Neural progenitor cell (in vitro differentiated cells): Measurements from ENCODE around the gene QSOX2. TPM values are rescaled to one million over a fixed set of nuclear protein-coding genes. Genes with fewer than 3 reads are reported as not detected.

Experiments used
- DNase-seq: peaks from one replicate; pipeline ENCODE4 v3.0.0-alpha.2; 2016; ENCODE audit warnings: low spot score
- H2AFZ ChIP-seq: fragments of 200-600 bp; sonication (generic); replicated peaks from 2 replicates; pipeline ENCODE4 v1.6.1; 2016; ENCODE audit warnings: antibody characterized with exemption
- H3F3A ChIP-seq: fragments of 200-600 bp; sonication (generic); 2 replicates; pipeline ENCODE4 v1.6.1; 2016; ENCODE audit warnings: antibody characterized with exemption, low read depth
- H3K27ac ChIP-seq: fragments of 200-600 bp; sonication (generic); 2 replicates; pipeline ENCODE4 v1.5.1; 2016; ENCODE audit warnings: mild to moderate bottlenecking
- H3K27me3 ChIP-seq: fragments of 200-600 bp; sonication (generic); 2 replicates; pipeline ENCODE4 v1.6.1; 2016; ENCODE audit warnings: mild to moderate bottlenecking, moderate library complexity
- H3K36me3 ChIP-seq: fragments of 200-600 bp; sonication (generic); 2 replicates; pipeline ENCODE4 v1.5.1; 2016
- H3K4me1 ChIP-seq: fragments of 200-600 bp; sonication (generic); 2 replicates; pipeline ENCODE4 v1.6.1; 2016; ENCODE audit warnings: mixed run types
- H3K4me2 ChIP-seq: fragments of 200-600 bp; sonication (generic); 2 replicates; pipeline ENCODE4 v1.6.1; 2016
- H3K4me3 ChIP-seq: fragments of 200-600 bp; sonication (generic); 2 replicates; pipeline ENCODE4 v1.5.1; 2016
- H3K79me2 ChIP-seq: fragments of 200-600 bp; sonication (generic); 2 replicates; pipeline ENCODE4 v1.6.1; 2016; ENCODE audit warnings: low read depth
- H3K9ac ChIP-seq: fragments of 200-600 bp; sonication (generic); 2 replicates; pipeline ENCODE4 v1.6.1; 2016
- H3K9me3 ChIP-seq: fragments of 200-600 bp; sonication (generic); 2 replicates; pipeline ENCODE4 v1.5.1; 2016; ENCODE audit warnings: low read depth
- H4K20me1 ChIP-seq: fragments of 200-600 bp; sonication (generic); 2 replicates; pipeline ENCODE4 v1.6.1; 2016; ENCODE audit warnings: low read depth
- H3K27ac Mint-ChIP-seq: 3 replicates; pipeline ENCODE4 v1.8.0; 2021; ENCODE audit warnings: mixed read lengths
- H3K27me3 Mint-ChIP-seq: 2 replicates; pipeline ENCODE4 v1.8.0; 2022; ENCODE audit warnings: low read depth, mild to moderate bottlenecking, inconsistent platforms, moderate library complexity, mixed read lengths; ENCODE audit not compliant: insufficient read depth
- H3K36me3 Mint-ChIP-seq: 3 replicates; pipeline ENCODE4 v1.8.0; 2021; ENCODE audit warnings: mixed read lengths
- H3K4me1 Mint-ChIP-seq: 3 replicates; pipeline ENCODE4 v1.8.0; 2021; ENCODE audit warnings: mixed read lengths
- H3K4me3 Mint-ChIP-seq: 3 replicates; pipeline ENCODE4 v1.8.0; 2021; ENCODE audit warnings: mild to moderate bottlenecking, moderate library complexity, mixed read lengths
- H3K9me3 Mint-ChIP-seq: 3 replicates; pipeline ENCODE4 v1.8.0; 2020; ENCODE audit warnings: mixed read lengths
- EZH2 ChIP-seq: fragments of 200-600 bp; sonication (generic); IDR thresholded peaks from 2 replicates; pipeline ENCODE4 v1.6.1; 2017; ENCODE audit warnings: antibody characterized with exemption, mild to moderate bottlenecking, moderate library complexity
- EZH2phosphoT487 ChIP-seq: fragments of 200-600 bp; sonication (generic); IDR thresholded peaks from 2 replicates; pipeline ENCODE4 v1.6.1; 2017; ENCODE audit warnings: antibody characterized with exemption
- total RNA-seq: library from RNA; depleted of rRNA; stranded (reverse); fragments of >200 nt; gene quantifications from 2 replicates; pipeline ENCODE4 v1.2.3, GENCODE V29; 2015; ENCODE audit warnings: low replicate concordance
- TF ChIP-seq, protein P1 (sequence below): fragments of 200-600 bp; sonication (generic); IDR thresholded peaks from 2 replicates; pipeline ENCODE4 v1.5.1; 2017; ENCODE audit warnings: antibody characterized with exemption, mild to moderate bottlenecking

QSOX2 gene
- total RNA-seq, 1 donor from 2014 or later = 17.1 TPM

GRCh38 chr9:136258786-136259516, 13.3 kb upstream of the QSOX2 start:
- Histone ChIP-seq H2AFZ (no peak overlapping the region), H3K9me3 (no peaks in the 10 kb centered on the region), H3F3A (no peaks in the 10 kb centered on the region), H3K4me3 (no peak overlapping the region), H3K36me3 (no peaks in the 10 kb centered on the region), H3K27ac (no peak overlapping the region), H3K79me2 (no peaks in the 10 kb centered on the region), H3K4me2 (no peak overlapping the region), H3K27me3 (no peaks in the 10 kb centered on the region), H4K20me1 (no peaks in the 10 kb centered on the region), H3K4me1 (peaks cover under 1% of the 10 kb centered on the region), H3K9ac (no peak overlapping the region)
- no peak for DNase-seq
- TF ChIP-seq EZH2phosphoT487 = no peak
- TF ChIP-seq, protein P1, sequence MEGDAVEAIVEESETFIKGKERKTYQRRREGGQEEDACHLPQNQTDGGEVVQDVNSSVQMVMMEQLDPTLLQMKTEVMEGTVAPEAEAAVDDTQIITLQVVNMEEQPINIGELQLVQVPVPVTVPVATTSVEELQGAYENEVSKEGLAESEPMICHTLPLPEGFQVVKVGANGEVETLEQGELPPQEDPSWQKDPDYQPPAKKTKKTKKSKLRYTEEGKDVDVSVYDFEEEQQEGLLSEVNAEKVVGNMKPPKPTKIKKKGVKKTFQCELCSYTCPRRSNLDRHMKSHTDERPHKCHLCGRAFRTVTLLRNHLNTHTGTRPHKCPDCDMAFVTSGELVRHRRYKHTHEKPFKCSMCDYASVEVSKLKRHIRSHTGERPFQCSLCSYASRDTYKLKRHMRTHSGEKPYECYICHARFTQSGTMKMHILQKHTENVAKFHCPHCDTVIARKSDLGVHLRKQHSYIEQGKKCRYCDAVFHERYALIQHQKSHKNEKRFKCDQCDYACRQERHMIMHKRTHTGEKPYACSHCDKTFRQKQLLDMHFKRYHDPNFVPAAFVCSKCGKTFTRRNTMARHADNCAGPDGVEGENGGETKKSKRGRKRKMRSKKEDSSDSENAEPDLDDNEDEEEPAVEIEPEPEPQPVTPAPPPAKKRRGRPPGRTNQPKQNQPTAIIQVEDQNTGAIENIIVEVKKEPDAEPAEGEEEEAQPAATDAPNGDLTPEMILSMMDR = no peak
- TF ChIP-seq EZH2 = no peak
- no peaks in the 10 kb centered on the region for H3K27me3 Mint-ChIP-seq
- H3K27ac Mint-ChIP-seq = no peak overlapping the region
- no peak overlapping the region for H3K4me3 Mint-ChIP-seq
- no peaks in the 10 kb centered on the region for H3K36me3 Mint-ChIP-seq
- H3K4me1 Mint-ChIP-seq = peaks cover 6% of the 10 kb centered on the region
- no peaks in the 10 kb centered on the region for H3K9me3 Mint-ChIP-seq

DNA sequence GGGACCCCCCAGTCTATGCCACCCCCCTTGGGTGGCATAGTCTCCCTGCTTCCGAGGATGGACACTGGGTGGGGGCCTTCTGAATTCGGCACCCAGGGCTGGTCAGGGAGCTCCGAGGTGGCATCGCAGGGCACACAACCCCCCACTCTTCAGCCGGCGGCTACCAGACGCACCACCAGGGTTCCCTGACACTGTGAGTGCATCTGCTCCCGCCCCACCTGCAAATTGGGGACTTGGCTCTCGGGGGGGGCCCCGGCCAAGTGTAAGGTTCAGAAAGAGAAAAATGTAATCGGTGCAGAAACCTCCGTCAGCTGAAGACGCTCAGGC, 12.7 kb upstream of the QSOX2 start:
- H3K9ac ChIP-seq = no peak overlapping the region
- Mint-ChIP-seq H3K27ac (no peak overlapping the region), H3K27me3 (no peaks in the 10 kb centered on the region), H3K9me3 (no peaks in the 10 kb centered on the region), H3K4me3 (no peak overlapping the region), H3K36me3 (no peaks in the 10 kb centered on the region), H3K4me1 (peaks cover 2% of the 10 kb centered on the region)
- no peak for TF ChIP-seq EZH2
- TF ChIP-seq, protein P1 = no peak
- no peak for TF ChIP-seq EZH2phosphoT487
- H3K9me3 ChIP-seq = no peaks in the 10 kb centered on the region
- no peak overlapping the region for H3K27ac ChIP-seq
- no peaks in the 10 kb centered on the region for H3K4me1 ChIP-seq
- H3K36me3 ChIP-seq = no peaks in the 10 kb centered on the region
- no peaks in the 10 kb centered on the region for H3F3A ChIP-seq
- H3K79me2 ChIP-seq = no peaks in the 10 kb centered on the region
- H3K4me2 ChIP-seq = no peak overlapping the region
- no peak overlapping the region for H2AFZ ChIP-seq
- no peak overlapping the region for H3K4me3 ChIP-seq
- H4K20me1 ChIP-seq = no peaks in the 10 kb centered on the region
- no peaks in the 10 kb centered on the region for H3K27me3 ChIP-seq
- no peak for DNase-seq

DNA sequence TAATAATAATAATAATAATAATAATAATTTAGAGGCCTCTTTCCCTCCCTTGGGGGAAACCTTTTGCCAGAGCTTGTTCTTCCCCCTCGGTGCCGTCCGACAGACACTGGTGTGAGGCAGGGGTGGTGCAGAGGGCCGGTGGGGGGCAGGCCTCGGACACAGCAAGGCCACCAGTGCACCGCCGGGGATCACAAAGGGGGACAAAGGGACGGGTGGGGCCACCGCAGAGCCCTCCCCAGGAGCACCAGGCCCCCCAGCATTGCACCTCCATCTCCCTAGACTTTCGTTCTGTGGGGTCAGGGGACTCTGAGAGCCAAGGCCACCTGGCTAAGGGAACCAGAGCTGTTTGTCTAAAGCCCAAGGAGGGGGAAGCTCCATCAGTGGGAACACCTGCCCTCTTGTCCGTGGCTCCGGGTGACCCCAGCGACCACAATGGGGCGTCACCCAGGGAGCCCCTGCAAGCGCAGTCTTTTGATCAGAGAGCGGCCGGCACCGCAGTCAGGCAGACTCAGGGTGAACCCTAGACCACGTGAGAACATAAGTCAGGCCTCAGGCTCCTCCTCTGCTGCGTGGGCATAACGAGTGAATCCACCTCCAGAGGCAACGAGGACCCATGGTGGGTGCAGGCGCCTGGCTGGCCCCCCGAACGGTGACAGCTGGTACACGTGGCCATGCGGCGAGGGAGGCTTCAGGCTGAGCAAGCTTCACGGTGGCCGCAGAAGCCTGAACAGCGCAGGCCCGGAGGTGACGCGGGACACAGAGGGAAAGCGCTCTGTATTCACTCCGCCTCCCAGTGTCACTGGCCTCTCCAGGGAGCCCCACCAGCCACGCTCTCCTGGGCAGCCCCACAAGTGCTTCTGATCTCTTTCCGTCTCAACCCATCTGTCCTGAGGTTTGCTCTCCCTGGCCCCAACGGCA, 12.0 kb upstream of the QSOX2 start:
- no peaks in the 10 kb centered on the region for H3F3A ChIP-seq
- H3K9me3 ChIP-seq = no peaks in the 10 kb centered on the region
- DNase-seq = no peak
- H4K20me1 ChIP-seq = no peaks in the 10 kb centered on the region
- no peaks in the 10 kb centered on the region for H3K4me1 ChIP-seq
- no peaks in the 10 kb centered on the region for H3K36me3 Mint-ChIP-seq
- no peaks in the 10 kb centered on the region for H3K36me3 ChIP-seq
- H3K27ac ChIP-seq = no peak overlapping the region
- no peaks in the 10 kb centered on the region for H3K27me3 ChIP-seq
- H3K9ac ChIP-seq = no peak overlapping the region
- H3K4me3 ChIP-seq = no peak overlapping the region
- H3K9me3 Mint-ChIP-seq = no peaks in the 10 kb centered on the region
- H3K4me3 Mint-ChIP-seq = no peak overlapping the region
- H3K4me2 ChIP-seq = no peak overlapping the region
- H3K27ac Mint-ChIP-seq = no peak overlapping the region
- TF ChIP-seq EZH2 (no peak), EZH2phosphoT487 (no peak)
- TF ChIP-seq, protein P1 = no peak
- H3K4me1 Mint-ChIP-seq = peaks cover 2% of the 10 kb centered on the region
- H3K79me2 ChIP-seq = no peaks in the 10 kb centered on the region
- H2AFZ ChIP-seq = no peak overlapping the region
- H3K27me3 Mint-ChIP-seq = no peaks in the 10 kb centered on the region
